GM18505 (cell line): ENCODE results near the gene PILRA.
"Not testable (repeated sequence)": the region's sequence is repeated elsewhere in the genome, so short reads cannot be mapped to it uniquely, and the experiment has no call there.

Experiments
- ATAC-seq: cut with Tn5 transposase; IDR thresholded peaks from one replicate; pipeline ENCODE4 v1.9.1; 2021; ENCODE audit not compliant: unreplicated experiment
- POLR2A ChIP-seq: IDR thresholded peaks from 4 replicates; pipeline ENCODE4 v1.6.1; 2011; ENCODE audit warnings: borderline replicate concordance; ENCODE audit not compliant: insufficient read depth, insufficient read length; ENCODE audit errors: extremely low read depth

The PILRA gene

DNA sequence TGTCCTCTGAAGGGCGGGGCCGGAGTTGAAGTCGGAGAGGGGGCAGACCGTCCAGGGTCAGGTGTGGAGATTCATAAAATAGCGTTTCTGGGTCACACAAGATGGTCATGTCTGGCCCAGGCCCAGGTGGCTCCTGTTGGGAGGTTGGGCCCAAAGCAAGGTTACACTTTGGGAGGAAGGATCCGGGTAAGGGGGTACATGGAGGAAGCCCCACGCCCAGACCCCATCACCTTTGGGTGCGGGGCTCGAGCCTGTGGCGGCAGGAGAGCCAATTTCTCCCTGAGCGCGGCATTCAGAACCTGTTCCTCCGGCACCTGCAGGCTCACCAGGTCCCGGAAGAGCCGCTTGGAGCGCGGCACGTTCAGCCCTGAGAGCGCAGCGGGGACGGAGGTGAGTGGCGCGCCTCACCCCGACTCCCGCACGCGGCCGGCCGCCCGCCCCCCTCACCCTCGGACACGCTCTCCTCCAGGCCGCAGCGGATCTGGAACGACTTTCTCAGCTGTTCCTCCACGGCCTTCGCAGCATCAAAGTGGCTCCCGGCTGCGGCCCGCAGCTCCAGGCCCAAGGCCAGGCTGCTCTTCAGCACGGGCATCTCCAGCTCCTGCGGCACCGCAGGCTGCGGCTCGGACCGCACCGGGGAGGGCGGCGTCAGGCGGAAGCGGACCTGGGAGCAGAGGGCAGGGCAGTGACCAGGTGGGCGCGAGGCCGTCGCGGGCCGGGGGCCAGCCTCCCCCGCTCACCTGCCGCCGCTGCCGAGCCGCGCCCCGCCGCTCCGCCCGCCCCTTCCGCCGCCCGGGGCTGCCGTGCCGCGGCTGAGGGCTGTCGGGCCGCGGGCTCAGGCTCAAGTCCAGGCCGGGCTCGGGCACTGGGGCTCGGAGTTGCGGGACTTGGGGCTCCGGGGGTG is 62.4 kb downstream of the PILRA start:
- ATAC-seq = peak; percentile 33
- TF ChIP-seq POLR2A = peak; percentile 54

DNA sequence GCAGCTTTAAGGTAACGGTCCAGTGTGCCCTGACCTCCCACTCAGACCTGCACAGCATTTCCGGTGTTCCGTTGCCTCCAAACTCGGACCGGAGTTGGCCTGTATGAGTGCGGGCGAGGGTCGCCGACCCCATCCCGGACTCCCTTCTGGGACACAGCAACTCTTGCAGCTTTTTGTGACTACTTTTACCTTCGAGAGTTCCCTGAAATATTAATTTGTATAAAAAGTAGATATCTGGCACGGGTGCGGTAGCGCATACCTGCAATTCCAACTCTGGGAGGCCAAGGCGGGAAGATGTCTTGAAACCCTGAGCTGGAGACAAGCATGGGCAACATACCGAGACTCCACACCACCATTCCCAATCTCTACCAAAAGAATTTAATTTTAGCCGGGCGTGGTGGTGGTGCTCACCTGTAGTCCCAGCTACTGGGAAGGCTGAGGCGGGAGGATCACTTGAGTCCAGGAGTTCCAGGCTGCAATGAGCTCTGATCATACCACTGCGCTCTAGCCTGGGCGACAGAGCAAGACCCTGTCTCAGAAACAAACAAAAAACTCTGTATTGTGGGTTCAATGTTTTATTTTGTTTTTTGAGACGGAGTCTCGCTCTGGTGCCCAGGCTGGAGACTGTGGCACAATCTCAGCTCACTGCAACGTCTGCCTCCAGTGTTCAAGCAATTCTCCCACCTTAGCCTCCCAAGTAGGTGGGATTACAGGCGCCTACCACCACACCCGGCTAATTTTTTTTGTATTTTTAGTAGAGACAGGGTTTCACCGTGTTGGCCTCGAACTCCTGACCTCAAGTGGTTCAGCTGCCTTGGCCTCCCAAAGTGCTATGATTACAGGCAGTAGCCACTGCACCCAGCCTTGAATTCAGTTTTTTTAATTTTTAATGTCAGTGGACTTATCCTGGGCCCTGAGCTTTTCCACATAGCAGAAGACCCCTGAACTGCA is 64.1 kb downstream of the PILRA start:
- TF ChIP-seq POLR2A = no peak
- ATAC-seq = no peak

DNA sequence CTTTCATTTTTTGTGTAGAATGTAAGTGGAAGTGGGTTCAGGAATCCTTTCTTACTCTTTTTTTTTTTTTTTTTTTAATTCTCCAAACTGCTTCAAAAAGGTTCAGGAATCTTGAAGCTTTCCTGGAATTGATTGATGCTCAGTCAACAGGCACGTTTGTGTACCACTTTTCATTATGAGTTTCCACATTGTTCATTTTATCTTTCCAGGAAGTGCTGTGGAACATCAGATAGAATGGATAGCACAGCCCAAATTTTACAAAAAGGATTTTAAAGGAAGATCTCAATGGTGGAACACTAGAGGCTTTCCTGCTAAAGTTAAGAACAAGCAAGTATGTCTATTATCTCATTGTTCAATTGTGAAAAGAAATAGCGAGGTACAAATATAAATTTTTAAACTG is 64.9 kb downstream of the PILRA start:
- ATAC-seq = no peak
- TF ChIP-seq POLR2A = no peak

DNA sequence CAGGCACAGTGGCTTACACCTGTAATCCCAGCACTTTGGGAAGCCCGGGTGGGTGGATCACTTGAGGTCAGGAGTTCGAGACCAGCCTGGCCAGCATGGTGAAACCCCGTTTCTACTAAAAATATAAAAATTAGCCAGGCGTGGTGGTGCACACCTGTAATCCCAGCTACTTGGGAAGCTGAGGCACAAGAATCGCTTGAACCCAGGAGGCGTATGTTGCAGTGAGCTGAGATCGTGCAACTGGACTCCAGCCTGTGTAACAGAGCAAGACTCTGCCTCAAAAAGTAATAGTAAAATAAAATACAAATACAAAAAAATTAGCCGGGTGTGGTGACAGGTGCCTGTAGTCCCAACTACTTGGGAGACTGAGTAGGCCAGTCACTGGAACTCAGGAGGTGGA is 65.4 kb downstream of the PILRA start:
- ATAC-seq = not testable (repeated sequence)

DNA sequence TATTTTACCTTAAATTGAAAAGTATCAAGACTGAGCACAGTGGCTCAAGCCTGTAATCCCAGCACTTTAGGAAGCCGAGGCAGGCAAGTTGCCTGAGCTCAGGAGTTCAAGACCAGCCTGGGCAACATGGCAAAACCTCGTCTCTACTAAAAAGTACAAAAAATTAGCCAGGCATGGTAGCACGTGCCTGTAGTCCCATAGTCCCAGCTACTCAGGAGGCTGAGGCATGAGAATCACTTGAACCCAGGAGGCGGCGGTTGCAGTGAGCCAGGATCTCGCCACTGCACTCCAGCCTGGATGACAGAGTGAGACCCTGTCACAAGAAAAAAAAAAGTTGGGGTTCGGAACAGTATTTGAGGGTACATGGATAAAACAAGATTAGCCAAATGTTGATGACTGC is 66.0 kb downstream of the PILRA start:
- ATAC-seq = not testable (repeated sequence)

DNA sequence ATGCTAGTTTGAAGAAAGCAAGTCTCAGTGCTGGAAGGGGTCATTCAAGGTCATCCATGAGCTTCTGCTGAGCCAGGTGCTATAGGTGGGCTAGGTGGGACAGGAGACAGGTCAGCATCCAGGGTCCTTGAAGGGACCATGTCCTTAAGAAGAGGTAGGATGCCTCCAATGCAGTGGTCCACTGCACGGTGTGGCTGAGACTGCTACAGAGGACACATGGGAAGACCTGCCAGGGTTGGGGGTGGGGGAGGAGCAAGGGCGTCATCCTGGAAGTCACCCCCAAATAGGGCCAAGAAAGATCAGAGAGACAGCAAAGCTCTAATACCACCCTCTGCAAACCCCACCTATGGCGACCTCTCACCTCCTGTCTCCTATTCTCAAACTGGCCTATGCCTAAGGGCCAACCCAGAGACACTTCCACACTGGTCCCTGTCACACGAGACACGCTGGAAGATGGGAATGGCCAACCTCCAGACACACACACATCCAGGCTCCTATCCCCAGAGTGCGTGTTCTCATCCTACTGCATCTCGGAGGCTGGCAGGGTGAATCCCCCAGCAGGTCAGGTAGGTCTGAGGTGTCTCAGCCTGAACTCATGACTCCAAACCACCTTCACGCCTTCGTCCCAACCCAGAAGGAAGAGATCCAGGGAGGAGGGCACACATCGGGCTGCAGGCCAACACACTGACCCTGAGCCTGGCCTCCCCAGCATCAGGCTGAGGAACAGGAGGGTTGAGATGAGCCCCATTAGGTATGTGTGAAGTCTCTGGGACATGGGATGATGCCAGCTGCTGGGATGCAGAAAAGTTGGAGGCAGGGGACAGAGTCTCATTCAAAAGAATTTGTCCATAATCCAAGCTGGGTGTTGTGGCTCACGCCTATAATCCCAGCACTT is 68.6 kb downstream of the PILRA start:
- no peak for ATAC-seq

DNA sequence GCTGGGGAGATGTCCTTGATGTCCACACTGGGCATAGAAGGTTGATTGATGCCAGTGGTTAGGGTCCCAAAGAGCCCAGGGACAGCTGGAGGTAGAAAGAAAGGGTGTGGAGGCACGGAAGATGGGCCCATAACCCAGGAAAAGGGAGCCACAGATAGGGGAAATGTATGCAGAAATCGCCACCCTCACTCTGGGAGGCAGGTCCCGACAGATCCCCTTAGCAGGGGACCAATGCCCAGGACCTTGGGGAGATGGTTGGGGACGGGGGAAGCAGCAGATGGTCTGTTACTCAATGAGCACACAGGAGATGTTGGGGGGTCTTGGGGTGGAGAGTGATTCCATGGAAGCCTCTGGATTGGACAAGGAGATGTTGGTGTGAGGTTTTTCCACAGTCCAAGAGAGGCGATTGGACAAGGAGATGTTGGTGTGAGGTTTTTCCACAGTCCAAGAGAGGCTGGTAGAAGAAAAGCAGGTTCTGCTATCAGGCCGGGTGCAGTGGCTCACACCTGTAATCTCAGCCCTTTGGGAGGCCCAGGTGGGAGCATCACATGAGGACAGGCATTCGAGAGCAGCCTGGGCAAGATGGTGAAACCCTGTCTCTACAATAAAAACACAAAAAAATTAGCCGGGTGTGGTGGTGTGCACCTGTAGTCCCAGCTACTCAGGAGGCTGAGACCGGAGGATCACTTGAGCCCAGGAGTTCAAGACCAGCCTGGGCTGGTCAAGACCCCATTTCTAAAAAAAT is 70.0 kb downstream of the PILRA start:
- ATAC-seq = no peak
- no peak for TF ChIP-seq POLR2A

More for the DNA sequence above, 68.6 kb downstream of the PILRA start:
- TF ChIP-seq POLR2A = no peak

DNA sequence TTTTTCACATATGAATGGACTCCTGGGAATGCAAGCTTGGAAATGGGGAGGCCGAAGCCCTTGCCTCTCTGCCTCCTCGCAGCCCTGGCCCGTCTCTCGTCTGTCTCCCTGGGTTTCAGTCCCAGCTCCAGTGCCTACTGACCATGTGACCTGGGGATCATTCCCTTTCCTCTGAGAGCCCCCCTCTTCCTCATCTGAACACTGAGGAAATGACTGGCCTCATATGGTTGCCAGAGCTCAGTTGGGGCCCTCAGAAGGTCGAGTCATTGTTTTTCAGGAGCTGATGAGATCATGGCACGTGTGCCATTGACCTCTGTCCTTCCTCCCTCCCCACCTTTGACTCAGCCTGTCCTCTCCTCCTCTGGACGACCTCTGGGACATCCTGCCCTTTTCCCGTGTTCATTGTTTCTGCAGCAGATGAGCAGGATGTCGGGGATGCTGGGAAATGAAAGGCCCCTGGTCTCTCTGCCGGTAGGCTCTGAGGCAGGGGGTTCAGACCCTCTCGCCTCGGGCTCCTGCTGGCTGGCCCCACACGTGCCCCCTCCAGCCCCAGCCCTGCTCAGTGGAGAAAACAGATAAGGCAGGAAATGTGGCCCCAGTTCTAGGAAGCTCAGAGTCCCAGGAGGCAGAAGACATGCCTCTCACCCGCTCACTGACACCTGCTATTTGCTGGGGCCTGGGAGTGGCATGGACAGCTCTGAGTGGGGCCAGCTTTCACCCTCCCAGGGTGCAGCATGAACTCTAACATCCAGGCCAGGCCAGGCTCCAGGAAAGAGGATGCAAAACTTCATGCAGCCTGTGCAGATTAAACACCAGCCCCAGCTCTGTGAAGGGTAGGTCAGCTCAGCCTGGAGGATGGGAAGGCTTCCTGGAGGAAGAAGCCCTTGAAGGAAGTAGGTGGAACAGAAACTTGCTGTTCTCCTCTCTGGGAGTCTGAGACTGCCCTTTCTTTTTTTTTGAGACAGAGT is 71.3 kb downstream of the PILRA start:
- ATAC-seq = no peak

DNA sequence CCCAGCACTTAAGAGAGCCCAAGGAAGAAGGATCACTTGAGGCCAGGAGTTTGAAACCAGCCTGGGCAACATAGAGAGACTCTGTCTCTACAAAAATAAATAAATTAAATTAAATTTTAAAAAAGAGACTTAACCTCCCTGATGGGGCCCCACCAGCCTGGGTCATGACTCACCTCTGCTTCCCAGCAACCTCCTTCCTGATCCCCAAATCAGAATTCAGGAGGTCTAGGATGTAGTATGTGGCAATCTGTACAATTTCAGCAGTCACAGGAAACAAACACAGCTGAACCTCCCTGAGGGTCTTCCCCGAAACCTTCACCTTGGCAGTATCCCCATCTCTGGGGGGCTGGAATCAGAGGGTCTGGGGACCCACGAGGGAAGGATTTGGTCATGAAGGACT is 72.8 kb downstream of the PILRA start:
- no peak for TF ChIP-seq POLR2A
- no peak for ATAC-seq

More for the DNA sequence above, 71.3 kb downstream of the PILRA start:
- TF ChIP-seq POLR2A = no peak

DNA sequence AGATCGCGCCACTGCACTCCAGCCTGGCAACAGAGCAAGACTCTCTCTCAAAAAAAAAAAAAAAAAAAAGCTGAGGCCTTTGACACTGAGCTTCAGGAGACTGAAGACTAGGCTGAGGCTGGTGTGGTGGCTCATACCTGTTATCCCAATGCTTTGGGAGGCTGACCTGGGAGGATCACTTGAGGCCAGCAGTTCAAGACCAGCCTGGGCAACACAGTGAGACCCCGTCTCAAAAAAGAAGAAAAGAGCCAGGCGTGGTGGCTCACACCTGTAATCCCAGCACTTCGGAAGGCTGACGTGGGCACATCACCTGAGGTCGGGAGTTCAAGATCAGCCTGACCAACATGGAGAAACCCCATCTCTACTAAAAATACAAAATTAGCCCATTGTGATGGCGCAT is 74.1 kb downstream of the PILRA start:
- ATAC-seq = not testable (repeated sequence)

DNA sequence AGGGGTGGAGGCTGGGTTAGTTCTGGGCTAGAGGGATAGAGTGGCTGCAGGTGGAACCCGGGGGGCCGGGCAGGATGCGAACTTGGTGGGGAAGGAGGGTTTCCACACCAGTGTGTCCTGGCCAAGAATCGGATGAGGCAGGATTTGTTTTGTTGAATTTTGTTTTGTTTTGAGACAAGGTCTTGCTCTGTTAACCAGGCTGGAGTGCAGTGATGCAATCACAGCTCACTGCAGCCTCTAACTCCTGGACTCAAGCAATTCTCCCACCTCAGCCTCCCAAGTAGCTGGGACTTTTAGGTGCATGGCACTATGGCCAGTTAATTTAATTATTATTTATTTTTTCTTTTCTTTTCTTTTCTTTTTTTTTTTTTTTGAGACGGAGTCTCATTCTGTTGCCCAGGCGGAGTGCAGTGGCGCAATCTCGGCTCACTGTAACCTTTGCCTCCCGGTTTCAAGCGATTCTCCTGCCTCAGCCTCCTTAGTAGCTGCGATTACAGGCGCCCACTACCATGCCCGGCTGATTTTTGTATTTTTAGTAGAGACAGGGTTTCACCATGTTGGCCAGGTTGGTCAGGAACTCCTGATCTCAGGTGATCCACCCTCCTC is 76.0 kb downstream of the PILRA start:
- no peak for ATAC-seq
- TF ChIP-seq POLR2A = no peak
